Measurements from ENCODE around the gene RIMS1. TPM values are rescaled to one million over a fixed set of nuclear protein-coding genes. Genes with fewer than 3 reads are reported as not detected.
A peak's percentile ranks its signal among the peaks of the same experiment; 100 is the strongest.

Gene RIMS1
- total and polyA plus RNA-seq, 2 experiments from 2014 or later: 0.29 to 0.92 TPM

- Histone ChIP-seq H3K27ac (no peak overlapping the region), H3K4me1 (ENCODE audit: low read depth) (no peaks in the 10 kb centered on the region), H3K27me3 (no peaks in the 10 kb centered on the region), H3K36me3 (no peaks in the 10 kb centered on the region), H3K9me3 (ENCODE audit: low read depth) (no peaks in the 10 kb centered on the region), H3K4me3 (no peak overlapping the region)
- no peak for TF ChIP-seq CTCF (IDR thresholded peaks at IDR 0.05; ENCODE audit: low read depth, low read length)
- DNase-seq (ENCODE audit: low read depth in 1 of 2, low spot score in 1 of 2): no peak
Measured at GRCh38 chr6:72382602-72383529, 496.5 kb downstream of the RIMS1 start.

GRCh38 chr6:72386324-72386723, 500.0 kb downstream of the RIMS1 start:
- Histone ChIP-seq H3K27ac (no peak overlapping the region), H3K27me3 (no peaks in the 10 kb centered on the region), H3K9me3 (ENCODE audit: low read depth) (no peaks in the 10 kb centered on the region), H3K4me3 (no peak overlapping the region), H3K4me1 (ENCODE audit: low read depth) (peaks cover 8% of the 10 kb centered on the region), H3K36me3 (no peaks in the 10 kb centered on the region)
- no peak for TF ChIP-seq CTCF (IDR thresholded peaks at IDR 0.05; ENCODE audit: low read depth, low read length)
- peak in 1 of 2 donors; percentile 78 for DNase-seq (ENCODE audit: low read depth in 1 of 2, low spot score in 1 of 2)

- H3K36me3 ChIP-seq: no peaks in the 10 kb centered on the region
- no peak overlapping the region for H3K4me3 ChIP-seq
- peaks cover 8% of the 10 kb centered on the region for H3K4me1 ChIP-seq (ENCODE audit: low read depth)
- H3K27me3 ChIP-seq: no peaks in the 10 kb centered on the region
- no peak overlapping the region for H3K27ac ChIP-seq
- no peaks in the 10 kb centered on the region for H3K9me3 ChIP-seq (ENCODE audit: low read depth)
- DNase-seq (ENCODE audit: low read depth in 1 of 2, low spot score in 1 of 2): no peak
- TF ChIP-seq CTCF (IDR thresholded peaks at IDR 0.05; ENCODE audit: low read depth, low read length): no peak
Measured at GRCh38 chr6:72389698-72390097, 503.3 kb downstream of the RIMS1 start.

GRCh38 chr6:72390548-72390947, 504.2 kb downstream of the RIMS1 start:
- Histone ChIP-seq H3K4me1 (ENCODE audit: low read depth) (peaks cover 8% of the 10 kb centered on the region), H3K4me3 (no peak overlapping the region), H3K27ac (no peak overlapping the region), H3K36me3 (no peaks in the 10 kb centered on the region), H3K9me3 (ENCODE audit: low read depth) (no peaks in the 10 kb centered on the region), H3K27me3 (no peaks in the 10 kb centered on the region)
- DNase-seq (ENCODE audit: low read depth in 1 of 2, low spot score in 1 of 2): peak; percentile 12 to 85
- TF ChIP-seq CTCF (IDR thresholded peaks at IDR 0.05; ENCODE audit: low read depth, low read length): no peak

GRCh38 chr6:72401865-72402264, 515.5 kb downstream of the RIMS1 start:
- H3K9me3 ChIP-seq (ENCODE audit: low read depth): no peaks in the 10 kb centered on the region
- H3K4me3 ChIP-seq: no peak overlapping the region
- no peak for DNase-seq (ENCODE audit: low read depth in 1 of 2, low spot score in 1 of 2)
- H3K36me3 ChIP-seq: no peaks in the 10 kb centered on the region
- TF ChIP-seq CTCF (IDR thresholded peaks at IDR 0.05; ENCODE audit: low read depth, low read length): no peak
- H3K27ac ChIP-seq: no peak overlapping the region
- no peaks in the 10 kb centered on the region for H3K27me3 ChIP-seq
- H3K4me1 ChIP-seq (ENCODE audit: low read depth): no peaks in the 10 kb centered on the region
